HG03558 (cell line): ENCODE measurements around the gene MASP1.
A peak's percentile ranks its signal among the peaks of the same experiment; 100 is the strongest.

Experiments used
- ATAC-seq: cut with Tn5 transposase; IDR thresholded peaks from one replicate; pipeline ENCODE4 v1.9.1; 2021; ENCODE audit warnings: moderate number of reproducible peaks; ENCODE audit not compliant: unreplicated experiment; ENCODE audit errors: extremely low read depth

Gene MASP1

GRCh38 chr3:187291512-187292132 is at the start of gene MASP1:
TSS of gene MASP1 (minus strand) at chr3:187291737. CDS start at chr3:187291632, 105 bp downstream.
- no peak for ATAC-seq

- no peak for ATAC-seq
Measured at GRCh38 chr3:187340578-187340977, 49.0 kb upstream of the MASP1 start.

GRCh38 chr3:187336322-187336721 is 44.8 kb upstream of the MASP1 start:
- no peak for ATAC-seq

GRCh38 chr3:187334904-187335303 is 43.4 kb upstream of the MASP1 start:
- ATAC-seq, result no peak

GRCh38 chr3:187328691-187329090 is 37.2 kb upstream of the MASP1 start:
- ATAC-seq, result no peak

- ATAC-seq, result no peak
Measured at GRCh38 chr3:187327845-187328244, 36.3 kb upstream of the MASP1 start.

- ATAC-seq, result no peak
Measured at GRCh38 chr3:187325632-187326031, 34.1 kb upstream of the MASP1 start.

- ATAC-seq, result no peak
Measured at GRCh38 chr3:187323091-187323490, 31.6 kb upstream of the MASP1 start.

- ATAC-seq, result no peak
Measured at GRCh38 chr3:187322291-187322690, 30.8 kb upstream of the MASP1 start.

GRCh38 chr3:187321766-187322165 is 30.2 kb upstream of the MASP1 start:
- no peak for ATAC-seq

- ATAC-seq, result peak; percentile 80
Measured at GRCh38 chr3:187319699-187320302, 28.3 kb upstream of the MASP1 start.

GRCh38 chr3:187318819-187319616 is 27.5 kb upstream of the MASP1 start:
- no peak for ATAC-seq

- no peak for ATAC-seq
Measured at GRCh38 chr3:187315872-187316271, 24.3 kb upstream of the MASP1 start.

- no peak for ATAC-seq
Measured at GRCh38 chr3:187314176-187314575, 22.6 kb upstream of the MASP1 start.

GRCh38 chr3:187310954-187311470 is 19.5 kb upstream of the MASP1 start:
- no peak for ATAC-seq

GRCh38 chr3:187310226-187310625 is 18.7 kb upstream of the MASP1 start:
- ATAC-seq, result no peak

- no peak for ATAC-seq
Measured at GRCh38 chr3:187305881-187306280, 14.3 kb upstream of the MASP1 start.

GRCh38 chr3:187299611-187300010 is 8.1 kb upstream of the MASP1 start:
- ATAC-seq, result no peak

GRCh38 chr3:187296911-187297310 is 5.4 kb upstream of the MASP1 start:
- no peak for ATAC-seq

GRCh38 chr3:187296058-187296457 is 4.5 kb upstream of the MASP1 start:
- ATAC-seq, result no peak
